Peyer's patch (tissue), 4 donors: ENCODE measurements around the gene GNG2. TPM values are rescaled to one million over a fixed set of nuclear protein-coding genes. Genes with fewer than 3 reads are reported as not detected.
A peak's percentile ranks its signal among the peaks of the same experiment; 100 is the strongest.

Source experiments
- DNase-seq, 3 donors: peaks; one replicate each; pipeline ENCODE4 v3.0.0-alpha.2; 2017 to 2019
- H3K27ac ChIP-seq, 4 donors: fragments of 200-600 bp; sonication (generic); one replicate each; pipeline ENCODE4 v1.5.1; 2016 to 2019
- H3K27me3 ChIP-seq, 2 donors: fragments of 200-600 bp; sonication (generic); one replicate each; pipeline ENCODE4 v1.5.1; 2019
- H3K36me3 ChIP-seq, 3 donors: fragments of 200-600 bp; sonication (generic); one replicate each; pipeline ENCODE4 v1.5.1; 2016 to 2019
- H3K4me1 ChIP-seq, 4 donors: fragments of 200-600 bp; sonication (generic); one replicate each; pipeline ENCODE4 v1.5.1; 2016 to 2019
- H3K4me3 ChIP-seq, 4 donors: fragments of 200-600 bp; sonication (generic); 1 replicate in 3 of 4; 2 replicates in 1 of 4; pipeline ENCODE4 v1.5.1; 2016 to 2019; ENCODE audit warnings: mild to moderate bottlenecking in 1 of 4
- H3K9me3 ChIP-seq, 4 donors: fragments of 200-600 bp; sonication (generic); one replicate each; pipeline ENCODE4 v1.5.1; 2016 to 2019; ENCODE audit warnings: mild to moderate bottlenecking in 1 of 4
- POLR2A ChIP-seq, 2 donors: fragments of 450-650 bp; IDR thresholded peaks; one replicate each; pipeline ENCODE4 v1.5.1; 2017; ENCODE audit warnings: antibody characterized with exemption in 2 of 2, mild to moderate bottlenecking in 2 of 2, moderate library complexity in 2 of 2
- total RNA-seq, 4 donors: library from RNA; depleted of rRNA; stranded (reverse); fragments of >200 nt; gene quantifications; one replicate each; pipeline ENCODE4 v1.1.0, GENCODE V29; 2016
- TF ChIP-seq, protein P1 (sequence below), 6 experiments: fragments of 450-650 bp in 4 of 6; fragments of 200-600 bp in 2 of 6; sonication (generic) in 1 of 6; IDR thresholded peaks; one replicate each; pipeline ENCODE4 v1.5.1; 2017 to 2019; ENCODE audit warnings: antibody characterized with exemption in 6 of 6, mild to moderate bottlenecking in 3 of 6, moderate library complexity in 1 of 6

GNG2 gene
- total RNA-seq, 4 donors from 2014 or later, result 6.0 to 44.6 (median 9.7) TPM

DNA sequence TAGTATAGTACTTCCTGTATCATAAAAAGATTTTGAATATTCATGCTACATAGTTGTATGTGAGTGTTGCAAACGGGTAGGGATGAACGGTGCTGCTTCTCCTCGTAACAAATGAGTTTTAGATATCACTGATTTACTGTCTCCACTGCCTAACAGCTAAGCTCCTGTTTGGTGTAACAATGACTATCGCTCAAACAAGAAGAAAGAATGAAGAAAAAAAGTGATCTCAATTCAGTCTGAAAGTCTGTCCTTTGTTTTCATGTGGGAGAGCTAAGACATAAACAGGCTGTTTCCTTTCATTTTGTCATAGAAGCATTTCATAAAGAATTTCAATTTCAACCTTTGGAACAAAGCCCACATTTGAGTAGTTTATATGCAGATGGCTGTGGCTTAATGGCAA lies 102.9 kb downstream of the GNG2 start:
- TF ChIP-seq, protein P1, sequence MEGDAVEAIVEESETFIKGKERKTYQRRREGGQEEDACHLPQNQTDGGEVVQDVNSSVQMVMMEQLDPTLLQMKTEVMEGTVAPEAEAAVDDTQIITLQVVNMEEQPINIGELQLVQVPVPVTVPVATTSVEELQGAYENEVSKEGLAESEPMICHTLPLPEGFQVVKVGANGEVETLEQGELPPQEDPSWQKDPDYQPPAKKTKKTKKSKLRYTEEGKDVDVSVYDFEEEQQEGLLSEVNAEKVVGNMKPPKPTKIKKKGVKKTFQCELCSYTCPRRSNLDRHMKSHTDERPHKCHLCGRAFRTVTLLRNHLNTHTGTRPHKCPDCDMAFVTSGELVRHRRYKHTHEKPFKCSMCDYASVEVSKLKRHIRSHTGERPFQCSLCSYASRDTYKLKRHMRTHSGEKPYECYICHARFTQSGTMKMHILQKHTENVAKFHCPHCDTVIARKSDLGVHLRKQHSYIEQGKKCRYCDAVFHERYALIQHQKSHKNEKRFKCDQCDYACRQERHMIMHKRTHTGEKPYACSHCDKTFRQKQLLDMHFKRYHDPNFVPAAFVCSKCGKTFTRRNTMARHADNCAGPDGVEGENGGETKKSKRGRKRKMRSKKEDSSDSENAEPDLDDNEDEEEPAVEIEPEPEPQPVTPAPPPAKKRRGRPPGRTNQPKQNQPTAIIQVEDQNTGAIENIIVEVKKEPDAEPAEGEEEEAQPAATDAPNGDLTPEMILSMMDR (IDR thresholded peaks at IDR 0.05), result no peak
- no peak for TF ChIP-seq POLR2A (IDR thresholded peaks at IDR 0.05)
- Histone ChIP-seq H3K4me1 (no peaks in the 10 kb centered on the region), H3K4me3 (no peak overlapping the region), H3K36me3 (peaks cover 0 to 5% (median 0%) of the 10 kb centered on the region in 3 donors), H3K9me3 (peaks cover 0 to 6% (median 0%) of the 10 kb centered on the region in 4 donors), H3K27me3 (no peaks in the 10 kb centered on the region), H3K27ac (peak overlapping the region in 1 of 4 donors; percentile 41)
- DNase-seq, result no peak

DNA sequence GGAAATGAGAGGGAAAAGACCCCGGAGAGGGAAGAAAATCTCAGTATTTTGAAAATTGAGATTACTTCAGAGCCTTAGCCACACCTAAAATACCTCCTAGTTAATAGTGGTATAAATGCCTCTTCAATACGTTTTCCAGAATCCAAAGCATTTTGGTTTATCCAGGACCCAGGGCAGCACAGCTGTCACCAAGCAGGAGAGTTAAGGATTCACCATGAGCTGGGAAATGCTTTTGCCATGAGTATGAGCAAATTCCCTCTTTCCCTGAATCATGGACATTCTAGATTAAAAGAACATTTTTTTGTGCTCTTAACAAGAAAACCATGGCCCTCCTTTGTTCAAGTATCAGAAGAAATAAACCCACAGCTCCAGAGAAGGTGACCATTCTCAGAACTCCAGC lies 107.1 kb downstream of the GNG2 start:
- TF ChIP-seq POLR2A (IDR thresholded peaks at IDR 0.05), result no peak
- no peak for DNase-seq
- Histone ChIP-seq H3K4me3 (no peak overlapping the region), H3K27me3 (no peaks in the 10 kb centered on the region), H3K9me3 (no peaks in the 10 kb centered on the region), H3K4me1 (no peaks in the 10 kb centered on the region), H3K27ac (no peak overlapping the region), H3K36me3 (no peaks in the 10 kb centered on the region)

DNA sequence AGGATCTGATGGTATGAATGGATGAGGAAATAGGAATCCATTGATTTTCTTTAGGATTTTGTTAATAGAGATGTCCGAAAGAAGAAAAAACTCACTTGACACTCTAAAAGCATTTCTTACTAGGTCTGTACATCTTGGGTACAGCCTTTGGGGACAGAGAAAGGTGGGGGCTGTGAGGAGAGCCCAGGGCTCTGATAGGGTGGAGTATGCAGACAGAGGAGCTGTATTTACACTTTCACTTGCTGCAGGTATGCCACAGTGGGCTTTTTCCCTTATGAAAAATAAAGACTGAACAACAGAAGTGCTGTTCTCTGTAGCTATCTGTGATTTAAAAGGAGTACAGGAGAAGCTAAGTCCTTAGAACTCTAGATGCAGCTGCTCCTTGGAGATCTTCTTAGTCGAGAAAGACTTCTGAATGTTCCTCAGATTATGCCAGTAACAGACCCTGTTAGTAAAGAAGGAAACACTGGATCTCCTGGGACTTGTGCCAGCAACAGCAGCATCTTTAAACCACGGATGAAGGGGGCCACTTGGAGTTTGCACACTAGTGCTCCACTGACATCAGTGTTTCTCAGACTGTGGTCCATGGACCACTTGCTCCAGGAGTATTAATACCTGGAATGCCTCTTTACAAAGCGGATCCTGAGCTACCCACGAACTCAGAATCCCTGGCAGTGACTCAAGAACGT lies 109.6 kb downstream of the GNG2 start:
- Histone ChIP-seq H3K4me3 (no peak overlapping the region), H3K27me3 (no peaks in the 10 kb centered on the region), H3K4me1 (no peaks in the 10 kb centered on the region), H3K36me3 (no peaks in the 10 kb centered on the region), H3K27ac (no peak overlapping the region), H3K9me3 (no peaks in the 10 kb centered on the region)
- DNase-seq, result no peak
- TF ChIP-seq, protein P1 (IDR thresholded peaks at IDR 0.05), result no peak
- TF ChIP-seq POLR2A (IDR thresholded peaks at IDR 0.05), result no peak

DNA sequence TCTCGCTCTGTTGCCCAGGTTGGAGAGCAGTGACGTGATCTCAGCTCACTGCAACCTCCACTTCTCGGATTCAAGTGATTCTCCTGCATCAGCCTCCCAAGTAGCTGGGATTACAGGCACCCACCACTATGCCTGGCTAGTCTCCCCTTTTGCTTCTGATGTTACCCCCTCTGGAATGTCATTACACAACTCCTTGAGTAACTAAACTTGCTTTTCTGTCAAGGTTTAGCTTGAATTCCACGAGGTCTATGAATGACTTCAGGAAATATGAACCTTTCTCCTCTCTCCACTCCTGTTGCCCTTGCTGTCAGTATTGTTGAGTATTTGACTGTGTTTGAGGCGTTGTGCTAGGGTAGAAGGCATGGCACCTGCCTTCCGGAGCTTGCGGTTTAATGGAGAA lies 112.2 kb downstream of the GNG2 start:
- Histone ChIP-seq H3K27ac (no peak overlapping the region), H3K4me1 (no peaks in the 10 kb centered on the region), H3K36me3 (no peaks in the 10 kb centered on the region), H3K9me3 (no peaks in the 10 kb centered on the region), H3K4me3 (no peak overlapping the region), H3K27me3 (no peaks in the 10 kb centered on the region)
- TF ChIP-seq, protein P1 (IDR thresholded peaks at IDR 0.05), result no peak
- TF ChIP-seq POLR2A (IDR thresholded peaks at IDR 0.05), result no peak
- no peak for DNase-seq

DNA sequence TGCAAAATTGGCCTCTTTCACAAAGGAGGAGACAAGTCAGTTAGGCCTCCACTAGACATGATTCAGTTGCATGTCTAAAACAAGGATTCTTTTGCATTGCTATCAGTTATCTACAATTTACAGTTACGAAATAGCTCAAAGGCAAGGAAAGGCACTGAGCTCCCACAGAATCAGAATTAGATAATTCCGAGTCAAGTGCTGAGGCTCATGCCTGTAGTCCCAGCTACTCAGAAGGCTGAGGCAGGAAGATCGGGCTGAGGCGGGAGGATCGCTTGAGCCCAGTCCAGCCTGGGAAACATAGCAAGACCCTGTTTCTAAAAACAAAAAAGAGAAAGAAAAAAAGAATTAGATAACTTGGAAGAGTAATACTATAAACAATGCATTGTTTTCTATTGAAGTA lies 116.7 kb downstream of the GNG2 start:
- no peaks in the 10 kb centered on the region for H3K9me3 ChIP-seq
- no peak for TF ChIP-seq POLR2A (IDR thresholded peaks at IDR 0.05)
- TF ChIP-seq, protein P1 (IDR thresholded peaks at IDR 0.05), result no peak
- no peaks in the 10 kb centered on the region for H3K36me3 ChIP-seq
- H3K4me3 ChIP-seq, result no peak overlapping the region
- no peak overlapping the region for H3K27ac ChIP-seq
- H3K4me1 ChIP-seq, result no peaks in the 10 kb centered on the region
- DNase-seq, result no peak
- no peaks in the 10 kb centered on the region for H3K27me3 ChIP-seq

DNA sequence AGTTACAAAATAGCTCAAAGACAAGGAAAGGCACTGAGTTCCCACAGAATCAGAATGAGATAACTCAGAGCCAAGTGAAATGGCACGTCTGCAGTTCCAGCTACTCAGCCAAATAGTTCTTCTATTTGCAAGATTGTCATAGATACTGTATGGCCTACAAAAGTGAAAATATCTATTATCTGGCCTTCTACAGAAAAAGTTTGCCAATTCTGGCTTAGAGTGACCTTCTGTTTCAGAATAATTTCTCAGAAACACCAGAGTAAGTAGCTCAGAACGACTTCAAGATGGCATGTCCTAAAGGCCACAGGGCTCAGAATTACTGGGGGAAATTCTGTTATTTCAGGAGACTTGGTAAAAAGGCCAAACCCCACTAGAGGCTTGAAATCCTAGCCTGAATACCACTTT lies 118.3 kb downstream of the GNG2 start:
- no peak for TF ChIP-seq POLR2A (IDR thresholded peaks at IDR 0.05)
- TF ChIP-seq, protein P1 (IDR thresholded peaks at IDR 0.05), result no peak
- Histone ChIP-seq H3K4me1 (no peaks in the 10 kb centered on the region), H3K27ac (no peak overlapping the region), H3K4me3 (no peak overlapping the region), H3K9me3 (no peaks in the 10 kb centered on the region), H3K27me3 (no peaks in the 10 kb centered on the region), H3K36me3 (no peaks in the 10 kb centered on the region)
- no peak for DNase-seq
